Measurements from ENCODE around the gene FGGY.
A peak's percentile ranks its signal among the peaks of the same experiment; 100 is the strongest.
"Not testable (repeated sequence)": the region's sequence is repeated elsewhere in the genome, so short reads cannot be mapped to it uniquely, and the experiment has no call there.

The FGGY gene

DNA sequence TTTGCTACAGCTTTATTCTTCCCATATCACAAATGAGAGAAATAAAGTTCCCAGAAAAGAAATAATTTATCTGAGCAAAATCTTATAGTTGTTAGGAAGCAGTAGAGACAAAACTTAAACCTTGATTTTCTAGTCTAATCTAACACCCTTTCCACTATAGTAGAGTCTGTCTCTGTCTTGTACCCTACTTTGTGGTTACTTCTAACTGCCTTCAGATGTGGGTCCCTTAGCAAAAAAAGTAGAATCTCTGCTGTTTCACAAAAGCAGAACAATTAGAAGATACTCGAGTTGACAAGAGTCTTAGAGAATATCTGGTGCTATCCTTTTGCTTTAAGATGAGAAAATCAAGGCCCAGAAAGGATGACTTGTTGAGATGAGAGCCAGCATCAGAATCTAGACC lies 48.1 kb upstream of the FGGY start (continued):
- TF ChIP-seq ZSCAN18 (tag by site-specific recombination; IDR thresholded peaks at IDR 0.05), result no peak

DNA sequence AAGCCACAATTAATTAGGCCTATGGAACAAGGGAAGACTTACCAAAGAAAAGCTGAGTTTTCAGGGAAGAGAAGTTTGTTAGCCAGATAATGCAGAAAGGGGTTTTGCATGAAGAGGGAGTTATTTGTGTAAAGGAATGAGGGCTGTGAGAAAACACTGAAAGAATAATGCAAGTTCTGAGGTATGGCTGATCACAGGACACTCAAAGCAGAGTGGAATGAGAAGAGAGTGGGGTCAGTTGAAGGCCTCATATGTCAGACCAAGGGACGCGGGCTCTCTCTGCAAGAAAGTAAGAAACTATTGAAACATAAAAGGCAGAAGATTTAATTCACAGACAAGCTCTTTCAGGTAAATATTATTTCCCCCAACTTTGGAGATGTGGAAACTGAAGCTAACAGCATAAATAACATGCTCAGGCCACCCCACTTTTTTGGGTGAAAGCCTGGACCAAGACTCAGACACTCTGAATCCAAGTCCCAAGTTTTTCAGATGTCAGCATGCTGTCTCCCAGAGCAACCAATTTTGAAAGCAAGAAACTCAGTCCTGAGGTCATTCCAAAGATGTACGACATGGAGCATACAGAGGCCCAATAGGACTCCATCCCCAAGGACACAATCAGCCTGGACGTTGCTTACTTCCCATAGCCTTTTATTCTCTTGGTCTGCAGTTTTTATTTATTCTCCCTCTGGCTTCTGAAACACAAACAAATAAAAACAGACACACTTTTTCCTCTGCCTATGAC lies 47.3 kb upstream of the FGGY start:
- TF ChIP-seq, protein P1, sequence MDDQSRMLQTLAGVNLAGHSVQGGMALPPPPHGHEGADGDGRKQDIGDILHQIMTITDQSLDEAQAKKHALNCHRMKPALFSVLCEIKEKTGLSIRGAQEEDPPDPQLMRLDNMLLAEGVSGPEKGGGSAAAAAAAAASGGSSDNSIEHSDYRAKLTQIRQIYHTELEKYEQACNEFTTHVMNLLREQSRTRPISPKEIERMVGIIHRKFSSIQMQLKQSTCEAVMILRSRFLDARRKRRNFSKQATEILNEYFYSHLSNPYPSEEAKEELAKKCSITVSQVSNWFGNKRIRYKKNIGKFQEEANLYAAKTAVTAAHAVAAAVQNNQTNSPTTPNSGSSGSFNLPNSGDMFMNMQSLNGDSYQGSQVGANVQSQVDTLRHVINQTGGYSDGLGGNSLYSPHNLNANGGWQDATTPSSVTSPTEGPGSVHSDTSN (CRISPR knock-in tag; IDR thresholded peaks at IDR 0.05), result no peak
- TF ChIP-seq ZNF280C (tag by site-specific recombination; IDR thresholded peaks at IDR 0.05), result no peak
- TF ChIP-seq ZFP69B (tag by site-specific recombination; IDR thresholded peaks at IDR 0.05), result no peak
- TF ChIP-seq WT1 (tag by site-specific recombination; IDR thresholded peaks at IDR 0.05), result no peak
- TF ChIP-seq ZSCAN30 (tag by site-specific recombination; IDR thresholded peaks at IDR 0.05), result no peak
- TF ChIP-seq ZNF37A (tag by site-specific recombination; IDR thresholded peaks at IDR 0.05), result no peak
- POLR2A ChIA-PET, result no interaction called here
- H3K27ac ChIP-seq (ENCODE audit: extremely low read depth, low read depth, low read length), result no peak overlapping the region
- H3K4me1 ChIP-seq (ENCODE audit: control insufficient read depth, insufficient read depth, low read length), result no peaks in the 10 kb centered on the region
- CTCF ChIA-PET, result no interaction called here
- H3K4me3 ChIP-seq (ENCODE audit: low read depth, low read length), result no peak overlapping the region
- no peaks in the 10 kb centered on the region for H3K36me3 ChIP-seq (ENCODE audit: control insufficient read depth in 2 of 2, insufficient read depth in 1 of 2, low read length in 2 of 2)
- H3K9me3 ChIP-seq (ENCODE audit: control insufficient read depth, insufficient read depth, low read depth, low read length), result no peaks in the 10 kb centered on the region

DNA sequence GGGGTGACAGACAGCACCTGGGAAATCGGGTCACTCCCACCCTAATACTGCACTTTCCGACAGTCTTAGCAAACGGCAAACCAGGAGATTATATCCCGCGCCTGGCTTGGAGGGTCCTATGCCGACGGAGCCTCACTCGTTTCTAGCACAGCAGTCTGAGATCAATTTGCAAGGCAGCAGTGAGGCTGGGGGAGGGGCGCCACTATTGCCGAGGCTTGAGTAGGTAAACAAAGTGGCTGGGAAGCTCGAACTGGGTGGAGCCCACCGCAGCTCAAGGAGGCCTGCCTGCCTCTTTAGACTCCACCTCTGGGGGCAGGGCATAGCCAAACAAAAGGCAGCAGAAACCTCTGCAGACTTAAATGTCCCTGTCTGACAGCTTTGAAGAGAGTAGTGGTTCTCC lies 45.8 kb upstream of the FGGY start:
- not testable (repeated sequence) for H3K4me3 ChIP-seq (ENCODE audit: low read depth, low read length)

DNA sequence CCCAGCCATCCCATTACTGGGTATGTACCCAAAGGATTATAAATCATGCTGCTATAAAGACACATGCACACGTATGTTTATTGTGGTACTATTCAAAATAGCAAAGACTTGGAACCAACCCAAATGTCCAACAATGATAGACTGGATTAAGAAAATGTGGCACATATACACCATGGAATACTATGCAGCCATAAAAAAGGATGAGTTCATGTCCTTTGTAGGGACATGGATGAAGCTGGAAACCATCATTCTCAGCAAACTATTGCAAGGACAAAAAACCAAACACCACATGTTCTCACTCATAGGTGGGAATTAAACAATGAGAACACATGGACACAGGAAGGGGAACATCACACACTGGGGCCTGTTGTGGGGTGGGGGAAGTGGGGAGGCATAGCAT lies 40.5 kb upstream of the FGGY start:
- H3K27ac ChIP-seq (ENCODE audit: extremely low read depth, low read depth, low read length); POLR2A ChIA-PET; H3K4me1 ChIP-seq (ENCODE audit: control insufficient read depth, insufficient read depth, low read length); H3K9me3 ChIP-seq (ENCODE audit: control insufficient read depth, insufficient read depth, low read depth, low read length); H3K36me3 ChIP-seq (ENCODE audit: control insufficient read depth in 2 of 2, insufficient read depth in 1 of 2, low read length in 2 of 2); H3K4me3 ChIP-seq (ENCODE audit: low read depth, low read length); CTCF ChIA-PET: not testable (repeated sequence)
- 0 out of 2 replicates have a peak, but pooled peaks have one; percentile 54 for TF ChIP-seq ZNF580 (tag by site-specific recombination; IDR thresholded peaks at IDR 0.05)
- TF ChIP-seq ZNF146 (tag by site-specific recombination; IDR thresholded peaks at IDR 0.05), result peak; percentile 94

More for the DNA sequence above, 45.8 kb upstream of the FGGY start:
- H3K36me3 ChIP-seq (ENCODE audit: control insufficient read depth in 2 of 2, insufficient read depth in 1 of 2, low read length in 2 of 2); CTCF ChIA-PET; H3K4me1 ChIP-seq (ENCODE audit: control insufficient read depth, insufficient read depth, low read length); POLR2A ChIA-PET; H3K27ac ChIP-seq (ENCODE audit: extremely low read depth, low read depth, low read length); H3K9me3 ChIP-seq (ENCODE audit: control insufficient read depth, insufficient read depth, low read depth, low read length): not testable (repeated sequence)
- TF ChIP-seq SETDB1 (IDR thresholded peaks at IDR 0.05; ENCODE audit: insufficient read length, low read length), result peak; percentile 23

All from HEK293 (cell line).